Smooth muscle cell of the umbilical artery (primary cell): Measurements from ENCODE around the gene CRISP1. TPM values are rescaled to one million over a fixed set of nuclear protein-coding genes. Genes with fewer than 3 reads are reported as not detected.

Source experiments
- total RNA-seq: library from RNA; depleted of rRNA; stranded (reverse); fragments of >200 nt; gene quantifications from 2 replicates; pipeline ENCODE4 v1.2.3, GENCODE V29; 2014

CRISP1 gene, protein sequence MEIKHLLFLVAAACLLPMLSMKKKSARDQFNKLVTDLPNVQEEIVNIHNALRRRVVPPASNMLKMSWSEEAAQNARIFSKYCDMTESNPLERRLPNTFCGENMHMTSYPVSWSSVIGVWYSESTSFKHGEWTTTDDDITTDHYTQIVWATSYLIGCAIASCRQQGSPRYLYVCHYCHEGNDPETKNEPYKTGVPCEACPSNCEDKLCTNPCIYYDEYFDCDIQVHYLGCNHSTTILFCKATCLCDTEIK
- total RNA-seq: not detected in 2 replicates

GRCh38 chr6:49866485-49866943 lies at the start of gene CRISP1:
Gene CRISP1 (minus strand): TSS chr6:49866535. CDS start chr6:49857400, 9,135 bp downstream.

DNA sequence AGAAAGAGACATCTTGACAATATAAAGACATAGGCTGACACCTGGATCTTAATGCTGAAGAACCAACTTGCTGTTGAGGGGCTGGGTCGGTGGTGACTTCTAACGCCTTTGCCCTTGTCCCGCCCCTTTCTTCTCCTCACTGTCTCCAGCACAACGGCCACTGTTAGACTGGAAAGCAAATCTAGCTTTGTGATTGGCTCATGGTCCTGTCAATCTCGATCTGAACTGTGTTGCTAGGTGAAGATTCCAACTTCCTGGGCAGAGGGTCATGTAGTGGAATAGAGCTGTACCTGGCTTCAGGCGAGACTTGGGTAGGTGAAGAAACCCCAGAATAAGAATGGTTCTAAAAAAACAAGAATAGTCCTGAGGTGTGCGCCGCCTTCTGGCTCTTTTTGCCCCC lies 79.2 kb downstream of the CRISP1 start, which contains the start of gene PGK2:
PGK2 (minus strand) TSS at position 110 of the 400 bp plus-strand sequence; CDS start at position 12, 98 bp downstream.

Other genes with a start within 250 kb of the CRISP1 start
- not detected in 2 replicates for gene RHAG, start 229.7 kb downstream of the CRISP1 start, total RNA-seq
- not detected in 2 replicates for gene CRISP2, start 153.0 kb downstream of the CRISP1 start, total RNA-seq
- gene CRISP3, start 122.1 kb downstream of the CRISP1 start, total RNA-seq: not detected in 2 replicates
- not detected in 2 replicates for gene PGK2, start 79.2 kb downstream of the CRISP1 start, total RNA-seq
- gene DEFB114, start 97.6 kb upstream of the CRISP1 start, total RNA-seq: not detected in 2 replicates
- gene DEFB113, start 103.1 kb upstream of the CRISP1 start, total RNA-seq: not detected in 2 replicates
- not detected in 2 replicates for gene DEFB110, start 155.5 kb upstream of the CRISP1 start, total RNA-seq
- not detected in 2 replicates for gene DEFB112, start 183.4 kb upstream of the CRISP1 start, total RNA-seq